Left lung (tissue), 10 donors: ENCODE measurements around the gene SUPT4H1. TPM values are rescaled to one million over a fixed set of nuclear protein-coding genes. Genes with fewer than 3 reads are reported as not detected.
"Not testable (repeated sequence)": the region's sequence is repeated elsewhere in the genome, so short reads cannot be mapped to it uniquely, and the experiment has no call there.

Experiments used
- ATAC-seq: fragments of 200-7000 bp; cut with Tn5 transposase; one replicate; pipeline ENCODE4 v1.9.1; 2020; ENCODE audit warnings: moderate library complexity
- DNase-seq, 4 donors: peaks; one replicate each; pipeline ENCODE4 v3.0.0-alpha.2; 2013 to 2020
- H3K27ac ChIP-seq, 2 donors: fragments of 200-600 bp; sonication (generic) in 1 of 2; one replicate each; pipeline versions ENCODE4 v1.5.0 to v1.8.0; 2020 to 2021
- H3K27me3 ChIP-seq, 2 donors: fragments of 200-600 bp; sonication (generic) in 1 of 2; one replicate each; pipeline versions ENCODE4 v1.5.0 to v1.8.0; 2020 to 2021
- H3K36me3 ChIP-seq, 2 donors: fragments of 200-600 bp; sonication (generic) in 1 of 2; one replicate each; pipeline versions ENCODE4 v1.5.0 to v1.8.0; 2020 to 2021
- H3K4me1 ChIP-seq, 2 donors: fragments of 200-600 bp; one replicate each; pipeline ENCODE4 v1.8.0; 2021
- H3K4me3 ChIP-seq, 2 donors: fragments of 200-600 bp; sonication (generic) in 1 of 2; one replicate each; pipeline versions ENCODE4 v1.5.0 to v1.8.0; 2020 to 2021; ENCODE audit warnings: mild to moderate bottlenecking in 1 of 2
- H3K9me3 ChIP-seq, 2 donors: fragments of 200-600 bp; sonication (generic) in 1 of 2; one replicate each; pipeline versions ENCODE4 v1.5.0 to v1.8.0; 2020 to 2021
- CTCF ChIP-seq, 2 donors: fragments of 200-600 bp; sonication (generic) in 1 of 2; IDR thresholded peaks; one replicate each; pipeline versions ENCODE4 v1.5.0 to v1.8.0; 2021; ENCODE audit warnings: antibody characterized with exemption in 2 of 2
- intact Hi-C, 2 donors: fragments of 100-400 bp; cut with DNase I; formaldehyde crosslinking; loops; one replicate each; pipeline versions ENCODE4 v1.11.2 to v1.14.2; 2022
- polyA plus RNA-seq, 6 donors: library from polyadenylated mRNA; unstranded; fragments of 120-200 nt; gene quantifications; one replicate each; pipeline ENCODE4 v1.2.1, GENCODE V29; 2013; ENCODE audit not compliant: insufficient read length in 6 of 6
- total RNA-seq, 2 donors: library from RNA; stranded (reverse); fragmentation: NEBNext Ultra II Directional; extraction: Animal tissue kit (Norgen Biotek cat#: 25700); gene quantifications; one replicate each; pipeline ENCODE4 v1.2.1, GENCODE V29; 2021
- donor health status: DM: no; HTN: yes; CAD: no.
- donor health status: DM: no; HTN: no; CAD: no.

Gene SUPT4H1
- total and polyA plus RNA-seq, 8 donors = 68.4 to 139 (median 124) TPM

- ATAC-seq (peak; percentile 77), DNase-seq (peak in 1 of 4 donors; percentile 70)
- H3K4me3 ChIP-seq = peak overlapping the region in 1 of 2 donors; percentile 14
- peaks cover 3 to 55% of the 10 kb centered on the region in 2 donors for H3K36me3 ChIP-seq
- H3K27me3 ChIP-seq = no peaks in the 10 kb centered on the region
- H3K27ac ChIP-seq = peak overlapping the region in 1 of 2 donors; percentile 77
- no peak for TF ChIP-seq CTCF (IDR thresholded peaks at IDR 0.05)
- H3K9me3 ChIP-seq = no peaks in the 10 kb centered on the region
- intact Hi-C loops = no loop called here
- H3K4me1 ChIP-seq = peaks cover 0 to 55% of the 10 kb centered on the region in 2 donors
Measured at GRCh38 chr17:58344047-58344790, 7.8 kb downstream of the SUPT4H1 start.

GRCh38 chr17:58343131-58343530 lies 8.9 kb downstream of the SUPT4H1 start:
- H3K36me3 ChIP-seq = peaks cover 3 to 44% of the 10 kb centered on the region in 2 donors
- ATAC-seq (no peak), DNase-seq (no peak)
- no peak overlapping the region for H3K4me3 ChIP-seq
- peak overlapping the region in 1 of 2 donors; percentile 77 for H3K27ac ChIP-seq
- no peaks in the 10 kb centered on the region for H3K9me3 ChIP-seq
- H3K4me1 ChIP-seq = peaks cover 0 to 66% of the 10 kb centered on the region in 2 donors
- H3K27me3 ChIP-seq = peaks cover 0 to 3% of the 10 kb centered on the region in 2 donors
- no peak for TF ChIP-seq CTCF (IDR thresholded peaks at IDR 0.05)
- intact Hi-C loops = no loop called here

- no peak for ATAC-seq
- peak overlapping the region in 1 of 2 donors; percentile 1 for H3K27ac ChIP-seq
- intact Hi-C loops = no loop called here
Measured at GRCh38 chr17:58341861-58342475, 10.0 kb downstream of the SUPT4H1 start.

GRCh38 chr17:58341136-58341860 lies 10.7 kb downstream of the SUPT4H1 start:
- H3K9me3 ChIP-seq, intact Hi-C loops, H3K4me3 ChIP-seq, DNase-seq, ATAC-seq: not testable (repeated sequence)
- Histone ChIP-seq H3K27me3 (peaks cover 0 to 13% of the 10 kb centered on the region in 2 donors), H3K27ac (peak overlapping the region in 1 of 2 donors; percentile 1), H3K4me1 (peaks cover 13 to 81% of the 10 kb centered on the region in 2 donors), H3K36me3 (peaks cover 2 to 26% of the 10 kb centered on the region in 2 donors)

More at GRCh38 chr17:58341861-58342475, 10.0 kb downstream of the SUPT4H1 start:
- TF ChIP-seq CTCF (IDR thresholded peaks at IDR 0.05) = no peak
- Histone ChIP-seq H3K4me3 (no peak overlapping the region), H3K36me3 (peaks cover 3 to 32% of the 10 kb centered on the region in 2 donors), H3K9me3 (no peaks in the 10 kb centered on the region), H3K4me1 (peaks cover 8 to 75% of the 10 kb centered on the region in 2 donors), H3K27me3 (peaks cover 0 to 13% of the 10 kb centered on the region in 2 donors)
- DNase-seq = no peak

GRCh38 chr17:58340405-58340876 lies 11.6 kb downstream of the SUPT4H1 start:
- DNase-seq (no peak), ATAC-seq (no peak)
- peaks cover 0 to 17% of the 10 kb centered on the region in 2 donors for H3K36me3 ChIP-seq
- no peaks in the 10 kb centered on the region for H3K9me3 ChIP-seq
- H3K27ac ChIP-seq = peak overlapping the region; percentile 92 to 100
- peaks cover 0 to 13% of the 10 kb centered on the region in 2 donors for H3K27me3 ChIP-seq
- TF ChIP-seq CTCF (IDR thresholded peaks at IDR 0.05) = no peak
- intact Hi-C loops = no loop called here
- H3K4me3 ChIP-seq = peak overlapping the region in 1 of 2 donors; percentile 44
- H3K4me1 ChIP-seq = peaks cover 15 to 87% of the 10 kb centered on the region in 2 donors
